MM.1S (cell line): ENCODE measurements around the gene CFAP20.

ENCODE experiments used
- DNase-seq: peaks from one replicate; pipeline ENCODE4 v3.0.0-alpha.2; 2015
- H2AFZ ChIP-seq: fragments of 300-600 bp; sonication (generic); 2 replicates; pipeline ENCODE4 v1.6.0; 2016; ENCODE audit warnings: antibody characterized with exemption, low read length
- H3F3A ChIP-seq: fragments of 300-600 bp; sonication (generic); 2 replicates; pipeline ENCODE4 v1.6.1; 2016; ENCODE audit warnings: mild to moderate bottlenecking, antibody characterized with exemption, low read length, moderate library complexity, mixed read lengths; ENCODE audit not compliant: insufficient read depth
- H3K27ac ChIP-seq: fragments of 300-600 bp; sonication (generic); 2 replicates; pipeline ENCODE4 v1.5.1; 2016; ENCODE audit warnings: mild to moderate bottlenecking, low read length
- H3K27me3 ChIP-seq: fragments of 300-600 bp; sonication (generic); replicated peaks from 2 replicates; pipeline ENCODE4 v1.6.0; 2016; ENCODE audit warnings: low read length; ENCODE audit not compliant: insufficient read depth
- H3K36me3 ChIP-seq: fragments of 300-600 bp; sonication (generic); replicated peaks from 2 replicates; pipeline ENCODE4 v1.6.1; 2016; ENCODE audit warnings: mild to moderate bottlenecking, low read length, mixed read lengths; ENCODE audit not compliant: insufficient read depth
- H3K4me1 ChIP-seq: fragments of 300-600 bp; sonication (generic); 2 replicates; pipeline ENCODE4 v1.6.1; 2016; ENCODE audit warnings: low read length, mixed read lengths
- H3K4me2 ChIP-seq: fragments of 300-600 bp; sonication (generic); 2 replicates; pipeline ENCODE4 v1.6.0; 2016; ENCODE audit warnings: low read depth, low read length
- H3K4me3 ChIP-seq: fragments of 300-600 bp; sonication (generic); 2 replicates; pipeline ENCODE4 v1.5.1; 2016; ENCODE audit warnings: low read length, mixed read lengths
- H3K79me2 ChIP-seq: fragments of 300-600 bp; sonication (generic); 2 replicates; pipeline ENCODE4 v1.6.1; 2016; ENCODE audit warnings: mixed run types, low read length, mixed read lengths
- H3K9ac ChIP-seq: fragments of 300-600 bp; sonication (generic); 2 replicates; pipeline ENCODE4 v1.6.1; 2016; ENCODE audit warnings: low read length, mixed read lengths
- H3K9me2 ChIP-seq: fragments of 300-600 bp; sonication (generic); replicated peaks from 2 replicates; pipeline ENCODE4 v1.6.1; 2016; ENCODE audit warnings: mild to moderate bottlenecking, low read length, mixed read lengths; ENCODE audit not compliant: insufficient read depth
- H3K9me3 ChIP-seq: fragments of 300-600 bp; sonication (generic); replicated peaks from 2 replicates; pipeline ENCODE4 v1.6.1; 2016; ENCODE audit warnings: mild to moderate bottlenecking, low read length, mixed read lengths; ENCODE audit not compliant: insufficient read depth
- H4K20me1 ChIP-seq: fragments of 300-600 bp; sonication (generic); 2 replicates; pipeline ENCODE4 v1.6.1; 2016; ENCODE audit warnings: mild to moderate bottlenecking, low read length, moderate library complexity, mixed read lengths; ENCODE audit not compliant: insufficient read depth
- CTCF ChIP-seq: fragments of 300-600 bp; sonication (generic); IDR thresholded peaks from 2 replicates; pipeline ENCODE4 v1.5.1; 2016; ENCODE audit warnings: antibody characterized with exemption, low read length, mixed read lengths
- EZH2 ChIP-seq: fragments of 300-600 bp; sonication (generic); optimal IDR thresholded peaks from 2 replicates; pipeline ENCODE3; 2017; ENCODE audit warnings: low read depth, mild to moderate bottlenecking, antibody characterized with exemption, low read length, mixed read lengths
- EZH2phosphoT487 ChIP-seq: fragments of 300-600 bp; sonication (generic); IDR thresholded peaks from 2 replicates; pipeline ENCODE4 v1.6.1; 2018; ENCODE audit warnings: antibody characterized with exemption, low read length

CFAP20 gene

GRCh38 chr16:58170223-58170622 is 41.0 kb upstream of the CFAP20 start:
- H3K27ac ChIP-seq, result no peak overlapping the region
- TF ChIP-seq EZH2, result no peak
- no peak for TF ChIP-seq EZH2phosphoT487
- TF ChIP-seq CTCF, result no peak
- H3F3A ChIP-seq, result no peaks in the 10 kb centered on the region
- no peaks in the 10 kb centered on the region for H3K4me1 ChIP-seq
- H4K20me1 ChIP-seq, result no peaks in the 10 kb centered on the region
- H3K79me2 ChIP-seq, result no peaks in the 10 kb centered on the region
- no peak overlapping the region for H3K9ac ChIP-seq
- H3K36me3 ChIP-seq, result peaks cover 6% of the 10 kb centered on the region; the same call in 1 of the 2 replicates
- DNase-seq, result no peak
- no peaks in the 10 kb centered on the region for H3K27me3 ChIP-seq
- H3K9me2 ChIP-seq, result no peaks in the 10 kb centered on the region
- no peak overlapping the region for H3K4me2 ChIP-seq
- H2AFZ ChIP-seq, result no peak overlapping the region
- H3K9me3 ChIP-seq, result no peaks in the 10 kb centered on the region
- H3K4me3 ChIP-seq, result no peak overlapping the region

DNA sequence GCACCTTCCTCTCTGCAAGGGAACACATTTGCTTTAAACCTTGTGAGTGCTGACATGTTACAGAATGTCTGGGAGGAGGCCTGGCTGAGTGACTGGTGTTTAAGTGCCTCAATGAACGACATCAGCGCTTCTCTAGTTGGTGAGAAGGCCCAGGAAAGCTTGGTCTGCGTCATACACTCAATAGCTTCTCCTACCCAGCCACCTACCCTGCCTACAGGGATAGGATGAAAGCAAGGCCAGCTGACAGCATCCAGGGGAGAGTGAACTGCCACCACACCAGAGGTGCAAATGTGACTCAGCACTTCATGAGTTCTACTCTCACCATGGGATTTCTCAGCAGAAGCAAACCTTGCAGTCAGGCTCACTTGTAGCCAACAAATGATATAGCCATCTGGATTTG is 31.7 kb upstream of the CFAP20 start:
- Histone ChIP-seq H4K20me1 (no peaks in the 10 kb centered on the region), H3K9me3 (no peaks in the 10 kb centered on the region), H3K9me2 (no peaks in the 10 kb centered on the region), H3K9ac (no peak overlapping the region), H3K4me3 (no peak overlapping the region), H3K4me1 (no peaks in the 10 kb centered on the region), H3K4me2 (no peak overlapping the region), H3K27me3 (no peaks in the 10 kb centered on the region), H3K36me3 (peaks cover 8% of the 10 kb centered on the region), H3F3A (no peaks in the 10 kb centered on the region), H3K27ac (no peak overlapping the region), H2AFZ (no peak overlapping the region), H3K79me2 (no peaks in the 10 kb centered on the region)
- no peak for DNase-seq
- TF ChIP-seq CTCF (no peak), EZH2phosphoT487 (no peak), EZH2 (no peak)

- no peak overlapping the region for H3K4me3 ChIP-seq
- no peak for DNase-seq
Observed at GRCh38 chr16:58158725-58159124, 29.5 kb upstream of the CFAP20 start.

More at GRCh38 chr16:58158725-58159124, 29.5 kb upstream of the CFAP20 start:
- H3K4me1 ChIP-seq, result no peaks in the 10 kb centered on the region
- H3K36me3 ChIP-seq, result peaks cover under 1% of the 10 kb centered on the region
- no peaks in the 10 kb centered on the region for H4K20me1 ChIP-seq
- H3K4me2 ChIP-seq, result no peak overlapping the region
- no peak overlapping the region for H2AFZ ChIP-seq
- no peaks in the 10 kb centered on the region for H3K27me3 ChIP-seq
- H3F3A ChIP-seq, result no peaks in the 10 kb centered on the region
- TF ChIP-seq EZH2 (no peak), EZH2phosphoT487 (no peak), CTCF (no peak)
- no peak overlapping the region for H3K27ac ChIP-seq
- H3K9me3 ChIP-seq, result no peaks in the 10 kb centered on the region
- no peaks in the 10 kb centered on the region for H3K79me2 ChIP-seq
- H3K9me2 ChIP-seq, result no peaks in the 10 kb centered on the region
- H3K9ac ChIP-seq, result no peak overlapping the region
